H1 (cell line): ENCODE results near the gene PUS7L.

ENCODE experiments used
- CHD2 ChIP-seq: IDR thresholded peaks from 2 replicates; pipeline ENCODE4 v1.6.1; 2012; ENCODE audit warnings: low read length, improper control_type of control experiment
- EP300 ChIP-seq, 2 experiments: IDR thresholded peaks; 1 replicate in 1 of 2; 2 replicates in 1 of 2; pipeline ENCODE4 v1.6.1; 2011 to 2012; ENCODE audit warnings: low read depth in 2 of 2, low read length in 2 of 2, mild to moderate bottlenecking in 2 of 2, borderline replicate concordance in 1 of 2, inconsistent platforms in 1 of 2, moderate library complexity in 1 of 2
- POLR2A ChIP-seq, 2 experiments: IDR thresholded peaks; 1 replicate in 1 of 2; 2 replicates in 1 of 2; pipeline ENCODE4 v1.6.1; 2011; ENCODE audit warnings: low read depth in 2 of 2, low read length in 2 of 2, mild to moderate bottlenecking in 2 of 2; ENCODE audit errors: control extremely low read depth in 1 of 2
- POLR2AphosphoS5 ChIP-seq: IDR thresholded peaks from 2 replicates; pipeline ENCODE4 v1.6.1; 2011; ENCODE audit warnings: low read depth, low read length
- RAD21 ChIP-seq, 2 experiments: IDR thresholded peaks in 1 of 2; conservative IDR thresholded peaks in 1 of 2; 2 replicates each; pipeline ENCODE4 v1.6.1; 2011; ENCODE audit warnings: low read depth in 2 of 2, low read length in 2 of 2, improper control_type of control experiment in 1 of 2, inconsistent platforms in 1 of 2, mild to moderate bottlenecking in 1 of 2, moderate library complexity in 1 of 2
- RXRA ChIP-seq: IDR thresholded peaks from 2 replicates; pipeline ENCODE4 v1.6.1; 2011; ENCODE audit warnings: low read depth, mild to moderate bottlenecking, low read length, moderate library complexity; ENCODE audit not compliant: insufficient read depth
- SIN3A ChIP-seq, 2 experiments: IDR thresholded peaks in 1 of 2; conservative IDR thresholded peaks in 1 of 2; 2 replicates each; pipeline ENCODE4 v1.6.1; 2011 to 2012; ENCODE audit warnings: low read length in 2 of 2, improper control_type of control experiment in 1 of 2, low read depth in 1 of 2, mild to moderate bottlenecking in 1 of 2
- TAF1 ChIP-seq: IDR thresholded peaks from 2 replicates; pipeline ENCODE4 v1.6.1; 2011; ENCODE audit warnings: mild to moderate bottlenecking, low read depth, low read length
- TF ChIP-seq, protein P1 (sequence below): IDR thresholded peaks from 2 replicates; pipeline ENCODE4 v1.6.1; 2012; ENCODE audit warnings: inconsistent platforms
- TF ChIP-seq, protein P2 (sequence below), 3 experiments: IDR thresholded peaks; 1 replicate in 2 of 3; 2 replicates in 1 of 3; pipeline versions ENCODE4 v1.5.1 to v1.6.1; 2011; ENCODE audit warnings: low read length in 3 of 3, mild to moderate bottlenecking in 3 of 3, inconsistent platforms in 2 of 3, low read depth in 1 of 3, moderate library complexity in 1 of 3; ENCODE audit not compliant: insufficient read depth in 1 of 3; ENCODE audit errors: control extremely low read depth in 1 of 3

DNA sequence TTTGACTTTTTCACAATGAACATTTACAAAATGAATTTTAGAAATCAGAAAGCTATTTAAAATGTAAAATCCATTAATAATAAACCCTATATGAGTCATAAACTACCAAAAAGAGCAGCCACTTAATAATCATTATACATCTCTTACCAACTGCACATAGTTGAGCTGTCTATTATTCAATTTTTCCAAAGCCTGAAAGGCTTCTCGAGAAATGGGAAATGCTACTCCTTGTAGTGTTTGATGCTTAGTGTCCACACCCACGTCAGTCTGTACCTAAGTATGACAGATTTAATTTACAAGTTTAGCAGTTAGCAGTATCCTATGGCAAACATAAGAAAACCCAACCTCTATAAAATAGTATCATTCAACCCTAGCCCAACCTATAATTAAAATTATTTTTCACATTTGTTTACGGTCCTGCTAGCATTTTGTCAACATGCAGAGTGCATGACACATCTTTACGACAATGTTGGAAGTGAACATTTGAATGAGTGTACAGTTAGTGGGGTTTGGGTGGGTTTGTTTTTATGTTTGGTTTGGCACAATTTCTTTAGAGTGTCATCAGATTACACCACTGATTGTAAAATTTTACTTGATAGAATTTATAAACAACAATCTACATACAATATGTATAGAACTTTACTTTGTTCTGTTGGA lies 39.1 kb upstream of the PUS7L start:
- no peak for TF ChIP-seq TAF1
- no peak for TF ChIP-seq POLR2AphosphoS5
- TF ChIP-seq, protein P1, sequence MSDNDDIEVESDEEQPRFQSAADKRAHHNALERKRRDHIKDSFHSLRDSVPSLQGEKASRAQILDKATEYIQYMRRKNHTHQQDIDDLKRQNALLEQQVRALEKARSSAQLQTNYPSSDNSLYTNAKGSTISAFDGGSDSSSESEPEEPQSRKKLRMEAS: no peak
- TF ChIP-seq, protein P2, sequence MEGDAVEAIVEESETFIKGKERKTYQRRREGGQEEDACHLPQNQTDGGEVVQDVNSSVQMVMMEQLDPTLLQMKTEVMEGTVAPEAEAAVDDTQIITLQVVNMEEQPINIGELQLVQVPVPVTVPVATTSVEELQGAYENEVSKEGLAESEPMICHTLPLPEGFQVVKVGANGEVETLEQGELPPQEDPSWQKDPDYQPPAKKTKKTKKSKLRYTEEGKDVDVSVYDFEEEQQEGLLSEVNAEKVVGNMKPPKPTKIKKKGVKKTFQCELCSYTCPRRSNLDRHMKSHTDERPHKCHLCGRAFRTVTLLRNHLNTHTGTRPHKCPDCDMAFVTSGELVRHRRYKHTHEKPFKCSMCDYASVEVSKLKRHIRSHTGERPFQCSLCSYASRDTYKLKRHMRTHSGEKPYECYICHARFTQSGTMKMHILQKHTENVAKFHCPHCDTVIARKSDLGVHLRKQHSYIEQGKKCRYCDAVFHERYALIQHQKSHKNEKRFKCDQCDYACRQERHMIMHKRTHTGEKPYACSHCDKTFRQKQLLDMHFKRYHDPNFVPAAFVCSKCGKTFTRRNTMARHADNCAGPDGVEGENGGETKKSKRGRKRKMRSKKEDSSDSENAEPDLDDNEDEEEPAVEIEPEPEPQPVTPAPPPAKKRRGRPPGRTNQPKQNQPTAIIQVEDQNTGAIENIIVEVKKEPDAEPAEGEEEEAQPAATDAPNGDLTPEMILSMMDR (IDR thresholded peaks at IDR 0.05; ENCODE audit: control extremely low read depth in 1 of 3, insufficient read depth in 1 of 3, low read depth in 1 of 3, low read length in 3 of 3): no peak
- no peak for TF ChIP-seq RAD21 (IDR thresholded peaks at IDR 0.05 in 1 of 2, conservative IDR thresholded peaks at IDR 0.05 in 1 of 2; ENCODE audit: low read depth in 2 of 2, low read length in 2 of 2)
- TF ChIP-seq POLR2A (IDR thresholded peaks at IDR 0.05; ENCODE audit: control extremely low read depth in 1 of 2, low read depth in 2 of 2, low read length in 2 of 2): no peak
- TF ChIP-seq SIN3A (conservative IDR thresholded peaks at IDR 0.05 in 1 of 2, IDR thresholded peaks at IDR 0.05 in 1 of 2; ENCODE audit: low read depth in 1 of 2, low read length in 2 of 2): no peak
- TF ChIP-seq CHD2: no peak
- no peak for TF ChIP-seq EP300 (IDR thresholded peaks at IDR 0.05; ENCODE audit: borderline replicate concordance in 1 of 2, low read depth in 2 of 2, low read length in 2 of 2)
- TF ChIP-seq RXRA: no peak
